Testis (tissue), 2 donors: ENCODE data around the gene MLF2.

Experiments used
- CTCF ChIP-seq, 3 experiments: fragments of 450-650 bp in 2 of 3; fragments of 200-600 bp in 1 of 3; sonication (generic) in 1 of 3; IDR thresholded peaks; one replicate each; pipeline ENCODE4 v1.5.1; 2016 to 2019; ENCODE audit warnings: antibody characterized with exemption in 3 of 3, mild to moderate bottlenecking in 2 of 3, moderate library complexity in 1 of 3
- POLR2A ChIP-seq: fragments of 450-650 bp; IDR thresholded peaks from one replicate; pipeline ENCODE4 v1.6.1; 2017; ENCODE audit warnings: antibody characterized with exemption, mild to moderate bottlenecking, moderate library complexity

- TF ChIP-seq CTCF (IDR thresholded peaks at IDR 0.05), result no peak
- no peak for TF ChIP-seq POLR2A
These were observed 2.4 kb downstream of the MLF2 start for GRCh38 chr12:6750506-6750905.
